Activated CD8-positive, alpha-beta memory T cell treated with anti-CD3 and anti-CD28 coated beads, Interleukin-2, amount 50 U/mL, for 24 hours (primary cell): ENCODE data around the gene LANCL1.

ENCODE experiments used
- DNase-seq: peaks from one replicate; pipeline ENCODE4 v3.0.0-alpha.2; 2020; ENCODE audit errors: extremely low read depth

The LANCL1 gene

GRCh38 chr2:210476194-210477128, at the start of gene LANCL1:
LANCL1 (minus strand) TSS chr2:210476759; CDS start chr2:210476396, 363 bp downstream.
- DNase-seq: peak; percentile 63

GRCh38 chr2:210524533-210524932, 48.0 kb upstream of the LANCL1 start:
- DNase-seq: no peak

GRCh38 chr2:210523650-210524289, 47.2 kb upstream of the LANCL1 start:
- no peak for DNase-seq

GRCh38 chr2:210522399-210522798, 45.8 kb upstream of the LANCL1 start:
- DNase-seq: no peak

GRCh38 chr2:210519594-210519993, 43.0 kb upstream of the LANCL1 start:
- no peak for DNase-seq

- DNase-seq: no peak
These were observed 40.7 kb upstream of the LANCL1 start for GRCh38 chr2:210517264-210517663.

- DNase-seq: no peak
These were observed 39.4 kb upstream of the LANCL1 start for GRCh38 chr2:210515911-210516310.

- no peak for DNase-seq
These were observed 27.2 kb upstream of the LANCL1 start for GRCh38 chr2:210503725-210504191.

- DNase-seq: no peak
These were observed 26.6 kb upstream of the LANCL1 start for GRCh38 chr2:210503001-210503623.

GRCh38 chr2:210496512-210496911, 20.0 kb upstream of the LANCL1 start:
- no peak for DNase-seq

- no peak for DNase-seq
These were observed 17.0 kb upstream of the LANCL1 start for GRCh38 chr2:210493528-210493927.

GRCh38 chr2:210481601-210482175, 5.1 kb upstream of the LANCL1 start:
- DNase-seq: no peak

GRCh38 chr2:210480764-210481163, 4.2 kb upstream of the LANCL1 start:
- DNase-seq: no peak

GRCh38 chr2:210480079-210480478, 3.5 kb upstream of the LANCL1 start:
- no peak for DNase-seq

GRCh38 chr2:210478661-210479060, 2.1 kb upstream of the LANCL1 start:
- DNase-seq: no peak

- no peak for DNase-seq
These were observed 937 bp upstream of the LANCL1 start for GRCh38 chr2:210477496-210477895.

GRCh38 chr2:210475706-210476105, 853 bp downstream of the LANCL1 start:
- DNase-seq: no peak

GRCh38 chr2:210474776-210475175, 1.8 kb downstream of the LANCL1 start:
- no peak for DNase-seq

- no peak for DNase-seq
These were observed 15.2 kb downstream of the LANCL1 start for GRCh38 chr2:210461401-210461800.

GRCh38 chr2:210460322-210461227, 16.0 kb downstream of the LANCL1 start:
- DNase-seq: no peak

GRCh38 chr2:210459880-210460279, 16.7 kb downstream of the LANCL1 start:
- DNase-seq: no peak
